Measurements from ENCODE around the gene CHAT.

Gene CHAT

DNA sequence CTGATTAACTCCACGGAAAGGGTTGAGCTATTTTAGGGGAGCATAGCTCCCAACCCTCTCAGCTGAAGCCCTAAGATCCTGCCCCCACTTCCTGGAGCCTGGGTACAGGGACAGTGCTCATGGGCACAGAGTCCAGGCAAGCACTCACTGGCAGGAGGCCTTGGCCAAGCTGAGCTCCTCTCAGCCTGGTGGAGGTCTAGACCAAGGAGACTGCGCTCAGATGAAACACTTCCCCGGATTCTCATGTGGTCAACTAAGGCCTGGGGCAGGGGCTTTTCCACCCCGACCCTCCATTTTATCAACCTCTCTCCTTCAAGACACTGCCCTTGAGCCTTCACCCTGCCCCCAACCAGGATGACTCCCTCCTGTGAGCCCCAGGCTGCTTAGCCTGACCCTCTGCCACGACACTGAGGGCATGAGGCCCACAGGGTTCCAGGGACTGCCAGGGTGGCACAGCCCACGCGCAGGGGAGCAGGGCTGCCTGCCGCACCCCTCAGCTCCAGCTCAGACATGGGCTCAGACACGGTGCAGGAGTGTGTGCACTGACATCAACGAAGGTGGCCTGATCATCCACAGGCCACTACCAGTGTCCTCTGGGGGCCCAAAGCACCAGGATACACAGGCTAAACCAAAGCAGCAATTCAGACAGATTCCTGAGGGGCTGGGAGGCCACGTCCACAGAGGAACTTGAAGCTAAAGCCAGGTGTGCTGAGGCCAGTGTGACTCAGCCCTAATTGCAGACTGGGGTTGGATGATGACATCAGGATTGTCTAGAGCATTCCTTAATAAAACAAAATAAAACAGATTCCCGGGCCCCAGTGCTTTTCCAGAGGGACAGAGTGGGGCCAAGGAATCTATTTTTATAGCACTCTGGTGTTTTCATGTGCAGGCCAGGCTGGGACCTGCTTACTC lies 18.8 kb downstream of the CHAT start:
- DNase-seq: no peak

DNA sequence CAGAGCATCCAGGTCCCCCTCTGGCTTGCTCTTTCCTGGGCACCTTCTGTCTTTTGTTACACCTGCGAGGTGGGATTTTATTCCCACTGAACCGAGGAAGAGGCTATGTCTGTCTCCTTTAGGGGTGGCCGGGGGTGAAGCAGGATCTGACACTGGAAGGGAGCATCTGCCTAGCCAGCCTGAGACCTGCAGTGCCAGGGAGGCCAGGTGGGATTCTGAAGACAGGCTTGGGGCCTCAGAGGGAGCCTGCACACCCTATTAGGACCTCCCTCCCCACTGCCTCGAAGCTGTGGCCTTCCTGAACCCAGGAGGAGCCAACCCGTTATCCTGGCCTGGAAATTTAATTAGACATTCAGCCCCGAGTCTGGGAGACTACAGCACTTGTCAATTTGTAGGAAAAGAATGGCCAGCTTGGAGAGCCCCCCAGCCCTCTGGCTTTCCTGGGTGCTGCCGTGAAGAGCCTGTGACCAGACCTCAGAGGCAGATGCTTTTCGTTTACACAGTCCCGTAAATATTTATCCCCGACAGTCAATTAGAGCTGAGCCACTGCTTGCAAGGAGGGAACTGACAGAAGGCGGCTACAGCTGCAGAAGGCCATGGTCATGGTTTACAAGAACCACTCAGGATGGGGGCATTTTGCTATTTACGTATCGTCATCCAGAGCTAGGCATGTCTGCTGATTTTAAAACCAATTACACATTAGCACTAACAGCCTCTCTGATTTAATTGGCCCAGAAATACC lies 19.7 kb downstream of the CHAT start:
- DNase-seq: no peak

DNA sequence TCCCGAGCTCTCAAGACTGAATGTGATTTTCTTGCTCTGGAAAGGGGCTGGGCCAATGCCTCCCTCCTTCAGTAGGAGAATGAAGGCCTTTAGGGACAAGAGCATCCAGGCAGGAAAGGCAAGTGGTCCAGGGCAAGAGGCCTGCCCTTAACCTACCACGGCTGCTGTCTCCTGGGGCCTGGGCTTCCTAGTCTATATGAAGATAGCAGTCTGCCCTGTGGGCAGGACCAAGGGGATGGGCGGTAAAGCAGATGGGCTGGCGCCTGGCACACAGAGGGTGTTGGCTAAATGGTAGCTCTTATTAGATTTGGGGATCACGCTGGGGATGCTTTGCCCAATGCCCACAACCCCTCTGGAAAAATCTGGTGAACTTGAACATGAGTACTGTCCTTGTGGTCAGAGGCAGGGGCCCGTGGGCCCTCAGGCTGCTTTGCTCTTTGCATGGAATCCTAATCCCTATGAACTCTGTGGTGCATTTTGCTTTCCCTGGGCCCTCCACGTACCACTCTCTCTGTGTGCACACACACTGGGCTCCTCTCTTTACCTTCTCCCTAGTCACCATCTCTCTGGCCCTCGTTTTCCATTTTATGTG lies 20.3 kb downstream of the CHAT start:
- no peak for DNase-seq

DNA sequence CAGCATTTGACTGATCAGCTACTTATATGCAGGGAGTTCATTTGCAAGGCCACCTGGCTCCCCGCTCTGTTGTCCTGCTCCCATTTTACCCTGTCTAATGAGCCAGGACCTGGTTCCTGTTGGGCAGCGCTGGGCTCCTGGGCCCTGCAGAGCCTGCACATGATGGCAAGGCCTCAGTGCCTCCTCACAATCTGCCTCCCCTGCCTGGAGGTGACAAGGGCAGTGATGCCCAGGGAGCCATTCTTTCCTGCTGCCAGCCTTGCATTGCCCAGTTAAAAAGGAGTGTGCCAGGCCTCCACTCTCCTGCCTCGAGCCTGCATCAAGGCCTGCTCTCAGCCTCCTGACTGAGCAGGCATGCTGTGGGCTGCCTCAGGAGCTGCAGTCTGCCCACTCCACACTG lies 28.5 kb downstream of the CHAT start:
- DNase-seq: no peak

DNA sequence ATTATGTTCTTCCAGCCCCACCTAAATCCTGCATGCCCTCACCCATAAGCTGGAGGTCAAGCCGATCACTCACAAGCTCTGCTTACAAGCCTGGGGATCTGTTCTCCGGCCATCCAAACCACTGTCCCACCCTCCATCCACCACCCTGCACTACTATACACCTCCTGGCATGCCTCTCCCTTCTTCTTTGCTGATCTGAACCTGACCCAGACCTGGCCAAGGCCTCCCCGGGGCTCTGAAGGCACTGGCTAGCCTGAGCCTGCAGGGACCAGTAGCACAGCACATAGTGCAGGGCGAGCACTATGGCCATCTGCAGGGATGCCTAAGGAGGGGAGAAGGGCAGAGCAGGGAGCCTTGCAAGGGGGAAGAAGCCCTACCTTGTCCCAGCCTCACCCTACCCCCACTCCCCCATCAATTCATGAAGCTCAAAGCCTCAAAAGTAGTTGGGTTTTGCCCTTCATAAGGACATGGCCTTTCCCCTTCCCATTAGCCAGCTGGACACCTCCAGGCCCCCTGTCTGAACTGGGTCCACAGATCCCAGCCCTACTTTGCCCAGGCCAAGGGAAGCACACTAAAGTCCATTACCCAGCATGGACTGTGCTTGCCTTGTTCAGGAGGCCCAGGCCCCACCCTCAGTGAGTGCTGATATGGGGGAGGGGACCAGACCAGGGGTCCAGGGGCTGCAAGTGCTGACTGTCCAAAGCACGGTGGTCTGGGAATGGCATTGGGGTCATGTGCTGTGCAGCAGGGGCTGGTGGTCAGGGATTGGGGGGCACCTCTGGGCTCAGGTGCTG lies 29.6 kb downstream of the CHAT start:
- no peak for DNase-seq

DNA sequence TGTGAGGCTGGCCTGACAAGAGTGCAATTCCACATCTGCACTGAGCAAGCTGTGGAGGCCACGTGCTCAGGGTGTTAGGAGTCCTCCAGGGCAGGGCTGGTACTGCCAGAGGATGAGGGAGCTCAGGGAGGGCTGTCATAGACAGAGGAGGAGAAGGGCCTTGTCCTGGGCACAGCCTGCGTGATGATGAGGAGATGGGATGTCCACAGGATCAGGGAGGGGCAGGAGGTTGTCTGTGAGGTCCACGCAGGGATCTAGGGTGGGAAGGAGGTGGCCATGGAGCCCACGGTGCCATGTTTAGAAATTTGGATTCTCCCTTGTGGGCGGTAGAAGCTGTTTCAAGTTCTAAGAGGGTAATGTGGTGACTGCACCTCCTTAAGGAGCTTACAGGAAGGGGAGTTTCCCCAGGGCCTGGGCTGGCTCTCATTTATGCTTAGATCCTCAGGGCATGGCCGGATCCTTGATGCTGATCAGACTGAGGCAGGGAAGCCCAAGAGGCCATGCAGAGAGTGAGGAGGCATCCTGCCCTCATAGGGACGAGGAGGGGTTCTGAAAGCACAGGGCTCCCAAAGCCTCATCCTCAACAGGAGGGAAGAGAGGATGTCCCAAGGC lies 30.3 kb downstream of the CHAT start:
- no peak for DNase-seq

DNA sequence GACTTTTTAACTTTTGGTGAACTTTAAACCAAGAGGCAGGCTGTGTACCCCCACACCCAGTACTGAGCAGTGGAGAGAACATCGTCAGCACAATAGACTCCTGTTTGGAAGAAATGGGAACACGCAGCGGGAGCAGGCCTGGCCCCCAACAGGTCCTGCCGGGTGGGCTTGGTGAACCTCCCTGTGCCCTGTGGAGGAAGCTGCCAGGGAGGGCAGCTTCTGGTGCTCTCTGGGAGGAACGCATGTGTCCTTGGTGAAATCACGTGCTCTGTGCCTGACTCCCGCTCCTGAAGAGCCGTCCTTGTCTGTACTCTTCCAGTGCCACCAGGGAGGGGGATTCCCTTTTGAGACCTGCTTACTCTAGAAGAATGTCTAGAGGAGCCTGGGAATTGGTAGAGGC lies 31.6 kb downstream of the CHAT start:
- DNase-seq: no peak

DNA sequence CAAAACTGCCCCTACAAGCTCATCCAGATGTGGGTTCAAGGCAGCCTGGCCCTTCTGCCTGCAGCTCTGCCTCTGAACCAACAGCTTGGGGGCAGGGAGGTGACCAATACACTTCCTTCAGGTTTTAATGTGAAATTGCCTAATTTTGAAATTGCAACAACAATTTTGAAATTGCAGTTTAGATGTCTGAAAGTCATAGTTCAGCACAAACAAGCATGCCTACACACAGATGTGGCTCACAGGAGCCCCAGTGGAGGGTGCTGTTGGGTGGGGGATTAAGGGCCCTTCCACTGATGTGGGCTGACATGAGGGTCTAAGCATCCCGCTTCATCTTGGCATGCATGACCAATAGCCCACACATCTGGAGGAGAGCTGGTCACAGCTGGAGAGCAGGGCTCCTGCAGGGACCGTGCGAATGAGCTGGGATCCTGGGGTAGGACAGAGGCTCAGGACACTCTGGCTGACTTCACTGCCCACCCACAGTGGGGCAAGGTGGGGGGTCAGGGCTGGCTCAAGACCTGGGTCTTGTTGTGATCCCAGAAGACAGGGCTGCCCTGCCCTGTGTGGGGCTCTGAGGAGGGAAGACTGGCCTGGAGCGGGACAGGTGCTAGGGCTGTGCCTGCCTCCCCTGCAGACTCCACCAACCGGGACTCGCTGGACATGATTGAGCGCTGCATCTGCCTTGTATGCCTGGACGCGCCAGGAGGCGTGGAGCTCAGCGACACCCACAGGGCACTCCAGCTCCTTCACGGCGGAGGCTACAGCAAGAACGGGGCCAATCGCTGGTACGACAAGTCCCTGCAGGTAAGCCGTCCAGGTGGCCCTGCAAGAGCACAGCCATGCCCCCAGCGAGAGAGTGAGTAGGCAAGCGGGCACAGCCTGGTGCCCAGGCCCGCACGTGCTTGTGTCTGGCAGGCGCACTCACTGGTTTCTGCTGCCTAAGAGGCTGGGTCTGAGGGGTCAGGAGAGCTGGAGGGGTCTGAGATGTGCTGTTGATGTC lies 32.3 kb downstream of the CHAT start:
- DNase-seq: no peak

DNA sequence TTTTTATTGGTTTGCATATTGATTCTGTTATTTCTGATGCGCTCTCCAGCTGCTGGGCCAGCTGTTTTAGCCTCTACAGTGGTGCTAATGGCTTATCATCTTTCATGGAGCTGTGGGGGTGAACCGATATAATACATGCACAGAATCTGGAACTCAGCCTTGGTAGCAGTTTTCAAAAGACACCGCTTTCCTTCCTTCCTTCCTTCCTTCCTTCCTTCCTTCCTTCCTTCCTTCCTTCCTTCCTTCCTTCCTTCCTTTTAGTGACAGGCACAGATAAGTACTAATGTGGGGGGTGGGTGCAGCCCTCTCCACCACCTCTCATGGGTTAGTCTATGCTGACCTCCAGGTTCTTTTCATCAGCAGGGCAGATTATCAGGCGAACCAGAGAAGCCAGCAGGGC lies 33.7 kb downstream of the CHAT start:
- no peak for DNase-seq

DNA sequence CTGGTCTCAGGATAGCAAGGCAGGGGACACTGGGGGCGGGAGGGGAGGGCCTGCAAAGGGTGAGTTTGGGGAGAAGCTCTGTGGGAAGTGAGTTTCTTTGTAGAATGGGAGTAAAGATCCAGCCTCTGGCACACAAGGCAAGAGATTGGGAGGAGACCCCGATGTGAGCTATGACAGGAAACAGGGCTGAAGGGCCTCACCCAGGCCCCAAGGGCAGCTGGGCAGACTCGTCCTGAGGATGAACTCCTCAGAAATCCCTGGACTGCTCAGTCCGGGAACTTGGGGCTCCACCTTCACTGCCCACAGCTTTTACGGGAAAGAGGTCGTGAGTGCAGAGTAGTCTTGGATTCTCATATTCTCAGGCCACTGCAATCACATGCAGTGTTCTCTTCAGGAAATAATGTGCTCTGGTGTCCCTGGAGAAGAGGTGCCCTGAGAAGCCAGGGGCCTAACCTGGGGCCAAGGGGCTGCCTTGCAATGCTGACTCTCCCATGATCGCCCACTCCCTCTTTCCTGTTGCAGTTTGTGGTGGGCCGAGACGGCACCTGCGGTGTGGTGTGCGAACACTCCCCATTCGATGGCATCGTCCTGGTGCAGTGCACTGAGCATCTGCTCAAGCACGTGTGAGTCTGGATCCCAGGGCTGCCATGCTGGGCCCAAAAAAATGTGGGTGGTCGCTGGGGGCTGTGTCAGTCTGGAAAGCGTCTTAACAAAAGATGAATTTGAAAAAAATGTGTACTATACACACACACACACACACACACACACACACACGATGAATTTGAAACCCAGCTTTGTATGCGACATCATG lies 34.4 kb downstream of the CHAT start:
- no peak for DNase-seq

DNA sequence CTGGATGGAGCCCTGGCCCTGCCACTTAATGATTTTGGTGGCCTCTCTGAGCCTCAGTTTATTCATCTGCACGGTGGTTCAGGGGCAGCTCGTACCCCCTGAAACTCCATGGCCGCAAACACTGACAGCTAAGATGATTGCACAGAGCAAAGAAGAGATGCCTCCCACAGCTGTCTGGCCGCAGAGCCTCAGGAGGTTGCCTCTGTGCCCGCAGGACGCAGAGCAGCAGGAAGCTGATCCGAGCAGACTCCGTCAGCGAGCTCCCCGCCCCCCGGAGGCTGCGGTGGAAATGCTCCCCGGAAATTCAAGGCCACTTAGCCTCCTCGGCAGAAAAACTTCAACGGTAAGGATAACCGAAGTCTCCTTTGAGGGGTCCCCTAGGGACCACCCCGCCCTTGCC lies 35.5 kb downstream of the CHAT start:
- DNase-seq: no peak

DNA sequence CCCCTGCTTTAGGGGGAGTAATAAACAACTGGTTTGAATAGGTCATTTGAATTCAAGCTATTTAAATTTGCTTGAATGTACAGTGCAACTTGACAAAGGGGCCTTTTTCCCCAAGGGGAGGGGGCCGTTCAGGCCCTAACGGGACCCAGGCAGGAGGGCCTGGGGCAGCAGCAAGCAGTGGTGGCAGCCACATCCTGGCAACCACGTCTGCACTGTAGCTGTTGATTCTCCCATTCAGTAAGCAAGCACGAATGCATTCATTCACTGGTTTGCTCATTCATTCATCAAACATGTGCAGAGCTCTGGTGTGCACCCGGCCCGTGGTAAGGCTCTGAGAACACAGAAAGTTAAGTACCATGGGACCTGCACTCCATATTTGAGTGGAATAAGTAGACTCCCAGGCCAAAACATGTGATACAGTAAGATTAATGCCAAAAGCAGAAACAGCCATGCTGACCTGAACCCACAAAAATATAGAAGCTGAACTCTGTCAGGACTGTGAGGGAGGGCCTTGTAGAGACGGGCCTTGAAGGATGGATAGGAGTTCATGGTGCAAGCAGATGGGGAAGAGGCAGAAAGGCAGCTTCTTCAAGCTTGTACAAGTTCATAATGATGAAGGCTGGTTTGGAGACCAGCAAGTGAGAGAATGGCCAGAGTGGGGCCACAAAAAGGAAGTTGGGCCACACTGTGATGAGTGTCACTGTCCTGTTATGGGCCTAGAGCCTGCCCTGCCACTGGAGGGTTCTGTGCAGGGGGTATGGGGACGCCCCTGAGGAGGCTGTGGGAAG lies 36.3 kb downstream of the CHAT start:
- no peak for DNase-seq

DNA sequence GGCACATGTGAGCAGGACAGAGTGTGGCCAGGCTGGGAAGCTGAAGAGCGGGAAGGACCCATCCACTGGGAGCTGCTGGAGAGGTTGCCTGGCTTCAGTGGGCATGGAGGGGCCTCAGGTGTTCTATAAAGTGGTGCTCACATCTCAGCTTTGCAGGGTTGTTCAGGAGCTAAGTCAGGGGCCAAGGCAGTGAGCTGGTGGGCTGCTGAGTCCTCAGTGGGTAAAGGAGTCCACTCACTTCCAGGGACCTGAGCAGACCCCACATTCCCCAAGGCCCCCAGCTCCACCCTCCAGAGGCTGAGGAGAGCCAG lies 36.8 kb downstream of the CHAT start:
- no peak for DNase-seq

DNA sequence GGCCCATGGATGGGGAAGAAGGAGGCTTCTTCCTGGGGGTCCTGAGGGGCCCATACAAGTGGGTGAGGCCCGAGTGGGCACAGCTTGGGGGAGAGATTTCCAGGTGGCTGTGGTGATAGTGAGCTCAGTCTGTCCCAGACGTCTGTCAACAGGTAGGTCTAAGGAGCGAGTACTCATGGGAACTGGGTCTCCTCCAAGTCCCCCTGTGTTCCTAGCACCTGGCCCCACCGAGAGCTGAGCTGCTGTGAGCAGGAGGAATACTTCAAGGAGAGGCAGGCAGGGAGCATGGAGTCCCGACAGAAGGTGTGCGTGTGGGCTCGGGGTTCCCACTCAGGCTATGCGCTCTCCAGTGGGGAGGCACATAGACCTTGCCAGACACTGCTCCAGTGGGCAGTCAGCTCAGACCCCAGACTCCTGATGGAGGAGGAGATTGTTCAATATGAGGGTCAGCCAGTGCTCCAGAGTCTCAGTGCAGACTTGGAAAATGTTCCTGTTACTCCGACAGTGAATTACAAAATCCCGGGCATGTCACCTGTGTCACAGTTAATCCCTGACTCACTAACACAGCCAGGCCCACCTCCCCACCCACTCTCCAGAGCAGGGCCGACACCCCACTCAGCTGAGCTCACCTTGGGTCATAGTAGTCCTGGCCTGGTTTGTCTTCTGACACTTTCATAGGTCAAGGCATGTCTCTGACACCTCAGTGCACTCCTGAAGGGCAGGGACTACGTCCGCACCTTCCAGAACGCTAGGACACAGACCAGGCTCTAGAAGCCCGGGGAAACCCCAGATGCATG lies 37.4 kb downstream of the CHAT start:
- DNase-seq: no peak

DNA sequence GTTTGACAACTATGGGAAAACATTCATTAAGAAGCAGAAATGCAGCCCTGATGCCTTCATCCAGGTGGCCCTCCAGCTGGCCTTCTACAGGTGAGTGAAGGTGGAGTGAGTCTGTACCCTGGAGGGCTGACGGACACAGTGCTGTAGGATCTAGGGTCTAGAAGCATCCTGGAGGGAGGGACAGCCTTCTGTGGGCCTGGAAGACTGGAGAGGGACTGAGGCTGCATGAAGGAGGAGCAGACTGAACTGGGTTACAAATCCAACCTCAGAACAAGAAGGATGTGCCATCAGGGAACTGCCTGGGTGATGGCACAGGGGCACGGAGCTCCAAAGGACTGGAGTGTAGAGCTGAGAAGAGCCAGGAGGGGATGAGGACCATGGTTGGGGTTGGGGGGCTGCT lies 38.1 kb downstream of the CHAT start:
- no peak for DNase-seq

DNA sequence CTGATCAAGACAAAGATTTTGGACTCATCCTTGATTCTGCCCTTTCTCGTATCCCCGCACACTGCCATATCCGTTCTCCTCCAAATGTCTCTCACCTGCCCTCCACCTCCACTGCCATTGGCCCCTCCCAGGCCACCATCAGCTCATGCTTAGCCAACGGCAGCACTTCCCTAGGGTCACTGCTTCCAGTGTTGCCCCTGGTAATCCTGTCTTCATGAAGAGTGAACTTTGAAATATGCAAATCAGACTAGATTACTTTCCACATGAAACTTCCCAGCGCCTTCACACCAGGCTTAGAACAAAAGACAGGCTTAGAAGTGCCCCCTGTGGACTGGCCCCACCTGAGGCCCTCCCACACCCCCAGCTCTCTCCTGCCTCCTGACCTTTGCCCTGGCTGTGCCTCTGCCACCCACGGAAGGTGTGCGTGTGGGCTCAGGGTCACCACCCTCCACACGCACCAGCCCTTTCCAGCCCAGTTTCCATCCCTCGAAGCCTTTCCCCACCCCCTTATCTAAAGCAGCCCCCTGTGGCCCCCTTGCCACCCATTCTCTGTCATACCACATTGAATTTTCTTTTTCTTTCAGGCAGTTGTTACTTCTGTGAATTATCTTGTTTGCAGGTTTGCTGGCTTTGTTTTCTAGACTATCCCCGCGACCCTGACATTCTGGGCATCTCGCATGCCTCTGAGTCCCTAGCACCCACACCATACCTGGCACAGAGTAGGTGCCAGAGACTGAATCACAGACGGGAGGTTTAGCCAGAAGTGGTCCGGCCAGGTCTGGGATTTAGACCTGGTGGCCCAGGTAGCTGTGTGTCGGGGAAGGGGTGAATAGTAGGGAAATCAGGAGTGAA lies 38.8 kb downstream of the CHAT start:
- DNase-seq: no peak

DNA sequence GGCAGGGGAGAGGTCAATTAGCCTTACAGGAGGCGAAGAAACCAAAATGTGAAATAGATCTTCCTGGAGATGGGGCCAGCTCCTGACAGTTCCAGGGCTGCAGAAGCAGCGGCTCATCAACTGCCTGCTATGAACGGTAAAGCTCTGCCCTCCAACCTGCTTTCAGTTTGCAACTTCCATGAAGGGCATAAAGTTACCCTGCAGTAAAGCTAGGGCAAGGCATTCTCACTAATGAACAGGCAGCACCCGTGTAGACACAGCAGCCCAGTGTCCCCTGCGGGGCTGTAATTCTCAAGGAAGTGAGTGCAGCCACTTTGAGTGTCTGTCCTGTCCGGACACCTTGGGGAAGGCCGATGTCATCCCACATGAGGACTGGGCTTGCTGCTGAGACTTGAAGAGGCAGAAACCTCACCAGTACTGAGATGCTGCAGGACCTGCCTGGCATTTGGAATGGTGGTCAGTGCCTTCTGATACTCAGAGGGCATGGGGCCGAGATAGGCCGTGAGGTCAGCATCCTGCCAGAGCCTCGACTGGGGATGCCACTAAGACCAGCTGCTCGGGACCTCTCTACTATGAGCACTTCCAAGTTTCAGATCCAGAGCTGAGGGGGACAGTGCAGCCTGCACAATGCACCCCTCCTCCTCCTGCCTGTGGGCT lies 39.6 kb downstream of the CHAT start:
- DNase-seq: no peak

All from NCI-H2029 treated with DMSO at 0.1 percent for 48 hours (cell line).